HG02884 (cell line): Measurements from ENCODE around the gene ABRACL.
"Not testable (repeated sequence)": the region's sequence is repeated elsewhere in the genome, so short reads cannot be mapped to it uniquely, and the experiment has no call there.

Experiments
- ATAC-seq: cut with Tn5 transposase; IDR thresholded peaks from one replicate; pipeline ENCODE4 v1.9.1; 2021; ENCODE audit warnings: mild to moderate bottlenecking, moderate library complexity; ENCODE audit not compliant: unreplicated experiment

The ABRACL gene

GRCh38 chr6:139028658-139029469 lies at the start of gene ABRACL:
Gene ABRACL (plus strand): TSS chr6:139028745. CDS start chr6:139034161, 5,416 bp downstream.
- peak; percentile 57 for ATAC-seq

GRCh38 chr6:138979365-138979764 lies 49.2 kb upstream of the ABRACL start:
- ATAC-seq = no peak

- ATAC-seq = peak; percentile 63
Measured at GRCh38 chr6:138979813-138980668, 48.5 kb upstream of the ABRACL start.

- no peak for ATAC-seq
Measured at GRCh38 chr6:138981416-138981815, 47.1 kb upstream of the ABRACL start.

GRCh38 chr6:138986578-138986977 lies 42.0 kb upstream of the ABRACL start:
- no peak for ATAC-seq

GRCh38 chr6:138987080-138987642 lies 41.4 kb upstream of the ABRACL start:
- no peak for ATAC-seq

- peak; percentile 87 for ATAC-seq
Measured at GRCh38 chr6:138987643-138988468, 40.7 kb upstream of the ABRACL start, which contains the start of gene REPS1. Gene REPS1 (minus strand): TSS chr6:138988253. CDS start chr6:138987682, 571 bp downstream.

- ATAC-seq = peak; percentile 21
Measured at GRCh38 chr6:138988469-138988834, 40.1 kb upstream of the ABRACL start.

GRCh38 chr6:138989098-138989983 lies 39.2 kb upstream of the ABRACL start:
- ATAC-seq = no peak

- ATAC-seq = no peak
Measured at GRCh38 chr6:138991206-138991605, 37.3 kb upstream of the ABRACL start.

GRCh38 chr6:138992965-138993364 lies 35.6 kb upstream of the ABRACL start:
- ATAC-seq = not testable (repeated sequence)

GRCh38 chr6:138993410-138993809 lies 35.1 kb upstream of the ABRACL start:
- ATAC-seq = not testable (repeated sequence)

- ATAC-seq = no peak
Measured at GRCh38 chr6:138996524-138996923, 32.0 kb upstream of the ABRACL start.

- ATAC-seq = no peak
Measured at GRCh38 chr6:138997136-138997535, 31.4 kb upstream of the ABRACL start.

- ATAC-seq = no peak
Measured at GRCh38 chr6:138999949-139000725, 28.4 kb upstream of the ABRACL start.

GRCh38 chr6:139003751-139004150 lies 24.8 kb upstream of the ABRACL start:
- no peak for ATAC-seq

- no peak for ATAC-seq
Measured at GRCh38 chr6:139006477-139006876, 22.1 kb upstream of the ABRACL start.

GRCh38 chr6:139007428-139007827 lies 21.1 kb upstream of the ABRACL start:
- no peak for ATAC-seq

GRCh38 chr6:139008117-139008516 lies 20.4 kb upstream of the ABRACL start:
- no peak for ATAC-seq
